GM21526 (cell line): ENCODE data around the gene PSTPIP1.

Source experiments
- ATAC-seq: cut with Tn5 transposase; IDR thresholded peaks from one replicate; pipeline ENCODE4 v1.9.1; 2021; ENCODE audit warnings: moderate library complexity; ENCODE audit not compliant: unreplicated experiment, low FRiP score

PSTPIP1 gene

GRCh38 chr15:77028451-77029165, 33.7 kb downstream of the PSTPIP1 start:
- no peak for ATAC-seq

GRCh38 chr15:77029166-77030047, 34.5 kb downstream of the PSTPIP1 start:
- no peak for ATAC-seq

- ATAC-seq: no peak
Observed at GRCh38 chr15:77030048-77030927, 35.4 kb downstream of the PSTPIP1 start.

DNA sequence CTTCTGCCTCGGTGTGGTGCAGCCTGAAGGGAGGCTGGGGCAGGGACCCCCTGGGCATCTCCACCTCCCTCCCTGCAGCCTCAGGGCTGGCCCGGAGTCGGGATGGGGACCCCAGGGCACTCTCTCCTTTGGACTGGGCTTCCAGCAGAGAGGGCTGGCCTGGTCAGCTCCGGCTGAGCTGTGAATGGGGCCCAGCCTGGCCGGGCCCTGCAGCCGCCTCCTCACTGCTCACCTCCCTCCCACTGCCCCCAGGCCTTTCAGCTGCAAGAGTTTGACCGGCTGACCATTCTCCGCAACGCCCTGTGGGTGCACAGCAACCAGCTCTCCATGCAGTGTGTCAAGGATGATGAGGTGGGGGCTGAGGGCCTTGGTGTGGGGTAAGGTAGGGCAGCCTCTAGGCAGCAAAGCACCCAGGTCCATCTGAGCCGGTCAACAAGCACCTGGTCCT, 36.0 kb downstream of the PSTPIP1 start:
- no peak for ATAC-seq

GRCh38 chr15:77031376-77032050, 36.6 kb downstream of the PSTPIP1 start:
- no peak for ATAC-seq

- ATAC-seq: no peak
Observed at GRCh38 chr15:77032052-77032646, 37.2 kb downstream of the PSTPIP1 start.

DNA sequence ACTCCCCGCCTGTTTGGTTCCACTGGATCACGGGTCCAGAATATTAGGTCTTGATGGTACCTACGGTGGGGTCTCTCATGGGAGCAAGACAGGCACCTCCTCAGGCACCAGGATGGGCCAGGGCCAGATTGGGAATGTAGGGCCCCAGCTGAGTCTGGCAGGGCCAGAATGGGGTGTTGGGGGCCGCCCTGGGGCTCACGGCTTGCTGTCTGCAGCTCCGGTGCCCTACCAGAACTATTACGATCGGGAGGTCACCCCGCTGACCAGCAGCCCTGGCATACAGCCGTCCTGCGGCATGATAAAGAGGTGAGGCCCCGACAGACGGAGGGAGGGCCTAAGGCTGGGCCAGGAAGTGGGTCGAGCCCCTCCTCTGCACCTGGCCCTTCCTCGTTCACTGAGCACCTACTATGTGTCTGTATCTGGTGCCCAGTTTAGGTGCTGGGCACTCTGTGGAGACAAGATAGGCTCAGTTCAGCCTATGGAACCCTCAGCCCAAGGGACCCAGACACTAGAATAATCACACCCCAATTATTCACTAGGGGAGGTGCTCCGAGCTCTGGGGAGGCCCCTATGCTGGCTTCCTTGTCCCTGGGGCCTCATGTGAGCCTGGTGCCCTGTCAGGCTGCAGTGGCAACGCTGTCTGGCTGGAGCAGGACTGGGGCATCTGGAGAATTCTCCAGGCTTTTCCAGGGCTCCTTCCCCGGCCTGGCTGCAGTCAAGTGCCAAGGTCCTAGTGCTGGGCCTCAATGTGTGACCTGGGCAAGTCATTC, 37.9 kb downstream of the PSTPIP1 start:
- ATAC-seq: no peak

DNA sequence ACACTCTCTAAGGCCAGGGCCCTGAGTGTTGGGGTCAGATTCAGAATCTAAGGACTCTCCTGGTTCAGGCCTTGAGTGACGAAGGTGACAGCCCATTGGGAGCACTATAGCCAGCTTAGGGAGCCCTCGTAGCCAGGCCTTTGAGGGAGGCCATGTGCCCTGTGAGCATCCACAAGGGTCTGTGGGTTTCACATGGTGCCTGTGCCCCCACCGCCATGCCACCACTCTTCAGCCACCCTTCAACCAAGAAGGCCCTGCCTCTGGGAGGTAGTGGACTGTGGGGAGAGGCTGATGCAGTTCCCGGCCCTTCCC, 38.4 kb downstream of the PSTPIP1 start:
- ATAC-seq: no peak

GRCh38 chr15:77033729-77034671, 39.1 kb downstream of the PSTPIP1 start:
- no peak for ATAC-seq

GRCh38 chr15:77034695-77035489, 40.0 kb downstream of the PSTPIP1 start:
- ATAC-seq: no peak

DNA sequence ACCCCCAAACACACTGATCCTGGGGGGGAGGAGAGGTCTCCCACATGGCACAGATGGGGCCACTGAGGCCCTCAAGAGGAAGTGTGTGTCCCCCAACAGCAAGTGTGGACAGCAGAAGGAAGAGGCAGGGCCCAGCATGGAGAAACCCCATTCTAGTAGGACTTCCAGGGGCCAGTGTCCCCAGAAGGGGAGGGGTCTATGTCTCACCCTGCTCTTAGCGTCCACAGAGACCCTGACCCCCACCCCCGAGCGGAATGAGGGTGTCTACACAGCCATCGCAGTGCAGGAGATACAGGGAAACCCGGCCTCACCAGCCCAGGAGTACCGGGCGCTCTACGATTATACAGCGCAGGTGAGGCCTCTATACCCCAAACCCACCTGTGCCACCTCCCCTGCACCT, 40.7 kb downstream of the PSTPIP1 start:
- ATAC-seq: no peak

GRCh38 chr15:77035999-77036471, 41.1 kb downstream of the PSTPIP1 start:
- no peak for ATAC-seq

DNA sequence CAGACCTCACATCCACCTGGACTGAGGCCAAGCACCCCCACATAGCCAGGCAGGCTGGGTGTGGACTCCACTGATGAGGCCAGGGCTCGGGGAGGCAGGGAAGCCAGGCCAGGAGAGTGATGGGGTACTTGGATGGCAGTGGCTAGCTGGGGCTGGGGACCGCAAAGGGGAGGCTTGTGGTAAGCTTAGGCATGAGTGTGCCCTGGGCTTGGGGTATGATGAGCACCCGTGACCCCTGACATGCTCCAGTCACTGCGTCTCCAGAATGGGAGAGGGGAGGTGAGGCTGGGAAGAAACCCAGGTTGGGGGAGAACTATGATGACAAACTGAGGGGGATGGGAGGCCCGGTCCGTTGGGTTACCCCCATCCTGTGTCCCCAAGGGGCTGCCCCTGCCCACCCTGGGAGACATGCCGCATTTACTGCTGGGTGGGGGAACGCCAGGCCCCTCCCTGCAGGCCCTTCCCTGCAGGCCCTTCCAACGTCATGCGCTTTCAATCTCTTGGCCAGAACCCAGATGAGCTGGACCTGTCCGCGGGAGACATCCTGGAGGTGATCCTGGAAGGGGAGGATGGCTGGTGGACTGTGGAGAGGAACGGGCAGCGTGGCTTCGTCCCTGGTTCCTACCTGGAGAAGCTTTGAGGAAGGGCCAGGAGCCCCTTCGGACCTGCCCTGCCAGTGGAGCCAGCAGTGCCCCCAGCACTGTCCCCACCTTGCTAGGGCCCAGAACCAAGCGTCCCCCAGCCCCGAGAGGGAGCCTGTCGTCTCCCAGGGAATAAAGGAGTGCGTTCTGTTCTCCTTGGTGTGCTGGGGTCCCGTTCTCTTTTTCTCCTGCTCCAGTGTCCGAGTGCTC, 41.8 kb downstream of the PSTPIP1 start:
- ATAC-seq: no peak

DNA sequence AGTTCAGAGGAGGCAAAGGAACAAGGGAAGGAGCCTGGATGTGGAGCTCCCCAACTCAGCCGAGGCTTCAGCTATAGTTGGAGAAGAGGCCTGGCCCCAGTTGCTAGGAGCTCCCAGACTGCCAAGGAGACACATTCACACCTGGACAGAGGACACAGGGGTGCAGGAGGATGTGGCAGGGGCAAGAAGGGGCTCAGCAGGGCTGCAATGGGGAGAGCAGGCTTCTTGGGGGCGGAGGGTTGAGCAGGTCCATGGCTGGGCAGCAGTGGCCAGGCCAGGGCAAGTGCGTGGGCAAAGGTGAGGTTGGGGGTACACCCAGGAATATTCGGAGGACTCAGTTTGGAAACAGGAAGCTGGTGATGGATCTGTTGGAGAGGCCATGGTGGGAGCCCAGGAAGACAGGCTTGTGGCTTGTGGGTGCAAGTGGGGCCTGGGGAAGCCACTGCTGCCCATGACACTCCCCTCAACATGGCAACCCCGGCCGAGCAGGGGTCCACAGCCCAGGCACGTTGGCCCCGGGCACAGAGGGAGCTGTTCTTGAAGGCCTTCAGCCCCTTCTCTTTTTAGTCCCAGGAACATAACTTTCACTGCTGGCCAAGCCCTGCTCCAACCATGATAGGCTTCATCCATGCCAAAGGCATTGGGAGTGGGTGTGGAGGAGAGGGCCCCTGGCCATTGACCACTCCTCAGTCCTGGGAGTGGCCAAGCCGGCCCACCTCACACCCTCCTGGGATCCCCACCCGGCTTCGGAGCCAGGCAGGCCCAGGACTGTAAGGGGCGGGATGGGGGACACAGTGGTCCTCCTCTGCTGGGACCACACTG, 42.7 kb downstream of the PSTPIP1 start:
- no peak for ATAC-seq
